Activated T-cell treated with anti-CD3 and anti-CD28 coated beads for 1 hour (primary cell): Measurements from ENCODE around the gene CARMIL3.

Experiments used
- DNase-seq: peaks from one replicate; pipeline ENCODE4 v3.0.0-alpha.2; 2020; ENCODE audit warnings: low read depth

The CARMIL3 gene

GRCh38 chr14:24062216-24062980, 10.6 kb downstream of the CARMIL3 start:
- no peak for DNase-seq

- DNase-seq = no peak
Observed at GRCh38 chr14:24063263-24063836, 11.5 kb downstream of the CARMIL3 start.

- DNase-seq = no peak
Observed at GRCh38 chr14:24064091-24064795, 12.4 kb downstream of the CARMIL3 start.

- no peak for DNase-seq
Observed at GRCh38 chr14:24064856-24065255, 13.0 kb downstream of the CARMIL3 start.

GRCh38 chr14:24065408-24065807, 13.6 kb downstream of the CARMIL3 start:
- no peak for DNase-seq

- DNase-seq = no peak
Observed at GRCh38 chr14:24066496-24067132, 14.8 kb downstream of the CARMIL3 start.

- DNase-seq = no peak
Observed at GRCh38 chr14:24067133-24068082, 15.6 kb downstream of the CARMIL3 start.

- no peak for DNase-seq
Observed at GRCh38 chr14:24068711-24069410, 17.1 kb downstream of the CARMIL3 start.

- no peak for DNase-seq
Observed at GRCh38 chr14:24069411-24069735, 17.6 kb downstream of the CARMIL3 start.

GRCh38 chr14:24070285-24071143, 18.7 kb downstream of the CARMIL3 start:
- no peak for DNase-seq

GRCh38 chr14:24071144-24071697, 19.4 kb downstream of the CARMIL3 start, which contains the start of gene CPNE6:
TSS of gene CPNE6 (plus strand) at chr14:24071562. CDS start at chr14:24072937, 1,375 bp downstream.
- no peak for DNase-seq

- DNase-seq = no peak
Observed at GRCh38 chr14:24071836-24072430, 20.1 kb downstream of the CARMIL3 start.

- DNase-seq = no peak
Observed at GRCh38 chr14:24072436-24072835, 20.6 kb downstream of the CARMIL3 start.

- DNase-seq = no peak
Observed at GRCh38 chr14:24072881-24073877, 21.4 kb downstream of the CARMIL3 start.

GRCh38 chr14:24074625-24075484, 23.0 kb downstream of the CARMIL3 start:
- DNase-seq = no peak

- no peak for DNase-seq
Observed at GRCh38 chr14:24075485-24076301, 23.9 kb downstream of the CARMIL3 start.
